Tibial artery (tissue), 4 donors: ENCODE results near the gene MCL1.

ENCODE experiments used
- DNase-seq, 2 donors: peaks; one replicate each; pipeline ENCODE4 v3.0.0-alpha.2; 2019
- H3K27ac ChIP-seq, 2 donors: fragments of 200-600 bp; sonication (generic) in 1 of 2; 1 replicate in 1 of 2; 2 replicates in 1 of 2; pipeline ENCODE4 v1.5.1; 2018 to 2019; ENCODE audit warnings: mild to moderate bottlenecking in 1 of 2
- H3K27me3 ChIP-seq, 2 donors: fragments of 200-600 bp; sonication (generic) in 1 of 2; one replicate each; pipeline versions ENCODE4 v1.5.1 to v1.6.0; 2016 to 2019
- H3K36me3 ChIP-seq, 3 donors: fragments of 200-600 bp; sonication (generic) in 2 of 3; one replicate each; pipeline ENCODE4 v1.5.1; 2016 to 2019; ENCODE audit warnings: mild to moderate bottlenecking in 2 of 3
- H3K4me1 ChIP-seq, 4 donors: fragments of 200-600 bp; sonication (generic) in 2 of 4; 1 replicate in 3 of 4; 2 replicates in 1 of 4; pipeline ENCODE4 v1.5.1; 2016 to 2019
- H3K4me3 ChIP-seq, 2 donors: fragments of 200-600 bp; sonication (generic) in 1 of 2; 1 replicate in 1 of 2; 2 replicates in 1 of 2; pipeline ENCODE4 v1.5.1; 2018 to 2019; ENCODE audit warnings: mild to moderate bottlenecking in 2 of 2
- H3K9me3 ChIP-seq, 3 donors: fragments of 200-600 bp; sonication (generic) in 1 of 3; one replicate each; pipeline ENCODE4 v1.5.1; 2016 to 2019
- intact Hi-C: fragments of 100-400 bp; cut with DNase I; formaldehyde crosslinking; loops from one replicate; pipeline ENCODE4 v1.15.0; 2023; ENCODE audit warnings: low total_unique reads
- TF ChIP-seq, protein P1 (sequence below), 2 experiments: fragments of 200-600 bp in 1 of 2; fragments of 450-650 bp in 1 of 2; IDR thresholded peaks; one replicate each; pipeline ENCODE4 v1.5.1; 2017 to 2019; ENCODE audit warnings: antibody characterized with exemption in 2 of 2, mild to moderate bottlenecking in 1 of 2, moderate library complexity in 1 of 2

MCL1 gene

GRCh38 chr1:150530491-150531159 is 48.8 kb downstream of the MCL1 start:
- Histone ChIP-seq H3K27me3 (no peaks in the 10 kb centered on the region), H3K36me3 (no peaks in the 10 kb centered on the region), H3K27ac (no peak overlapping the region), H3K4me1 (peaks cover 0 to 43% (median 21%) of the 10 kb centered on the region in 4 donors), H3K9me3 (no peaks in the 10 kb centered on the region), H3K4me3 (no peak overlapping the region)
- intact Hi-C loops = loop anchor here (5.0 kb wide), 1 partner anchor 68 kb away; no protein-coding TSS in a partner anchor
- DNase-seq = no peak
- TF ChIP-seq, protein P1, sequence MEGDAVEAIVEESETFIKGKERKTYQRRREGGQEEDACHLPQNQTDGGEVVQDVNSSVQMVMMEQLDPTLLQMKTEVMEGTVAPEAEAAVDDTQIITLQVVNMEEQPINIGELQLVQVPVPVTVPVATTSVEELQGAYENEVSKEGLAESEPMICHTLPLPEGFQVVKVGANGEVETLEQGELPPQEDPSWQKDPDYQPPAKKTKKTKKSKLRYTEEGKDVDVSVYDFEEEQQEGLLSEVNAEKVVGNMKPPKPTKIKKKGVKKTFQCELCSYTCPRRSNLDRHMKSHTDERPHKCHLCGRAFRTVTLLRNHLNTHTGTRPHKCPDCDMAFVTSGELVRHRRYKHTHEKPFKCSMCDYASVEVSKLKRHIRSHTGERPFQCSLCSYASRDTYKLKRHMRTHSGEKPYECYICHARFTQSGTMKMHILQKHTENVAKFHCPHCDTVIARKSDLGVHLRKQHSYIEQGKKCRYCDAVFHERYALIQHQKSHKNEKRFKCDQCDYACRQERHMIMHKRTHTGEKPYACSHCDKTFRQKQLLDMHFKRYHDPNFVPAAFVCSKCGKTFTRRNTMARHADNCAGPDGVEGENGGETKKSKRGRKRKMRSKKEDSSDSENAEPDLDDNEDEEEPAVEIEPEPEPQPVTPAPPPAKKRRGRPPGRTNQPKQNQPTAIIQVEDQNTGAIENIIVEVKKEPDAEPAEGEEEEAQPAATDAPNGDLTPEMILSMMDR (IDR thresholded peaks at IDR 0.05) = no peak

DNA sequence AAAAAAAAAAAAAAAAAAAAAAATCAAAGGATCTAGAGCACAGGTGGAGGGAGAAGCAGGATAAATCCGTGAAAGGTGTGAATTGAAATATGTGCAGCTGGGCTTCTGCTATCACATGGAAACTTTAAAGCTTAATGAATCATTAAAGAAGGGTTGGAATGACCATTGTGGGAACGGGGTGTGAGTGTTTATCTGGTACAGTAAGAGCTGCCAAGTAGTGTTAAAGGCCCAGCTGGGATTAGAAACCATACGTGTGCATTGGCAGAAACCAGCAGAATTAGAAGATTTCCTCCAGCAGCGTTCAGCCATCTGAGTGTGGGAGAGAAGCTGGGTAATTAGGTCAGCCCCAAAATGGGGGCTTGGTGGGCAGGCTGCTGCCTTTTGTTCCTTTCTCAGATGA is 50.4 kb downstream of the MCL1 start:
- TF ChIP-seq, protein P1 (IDR thresholded peaks at IDR 0.05) = no peak
- Histone ChIP-seq H3K4me3 (no peak overlapping the region), H3K27ac (no peak overlapping the region), H3K36me3 (no peaks in the 10 kb centered on the region), H3K9me3 (no peaks in the 10 kb centered on the region), H3K4me1 (peaks cover 0 to 26% (median 17%) of the 10 kb centered on the region in 4 donors), H3K27me3 (no peaks in the 10 kb centered on the region)
- DNase-seq = no peak
- intact Hi-C loops = no loop called here

DNA sequence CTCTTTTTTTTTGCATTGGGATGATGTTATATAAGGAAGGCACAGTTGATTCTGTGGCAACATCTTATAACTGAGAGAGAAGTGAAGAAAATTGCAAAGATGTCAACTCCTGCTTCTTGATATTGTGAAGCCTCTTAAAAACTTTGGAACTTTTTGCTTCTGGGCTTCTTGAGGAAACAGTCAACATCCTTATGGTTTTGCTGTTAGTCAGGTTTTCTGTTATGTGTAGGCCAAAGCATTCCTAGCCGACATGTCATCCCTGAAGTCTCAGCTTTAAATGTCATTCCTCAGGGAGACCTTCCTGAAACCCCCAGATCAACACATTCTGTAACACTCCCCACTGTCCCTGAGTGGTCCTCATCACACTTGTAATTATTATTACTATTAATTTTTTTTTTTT is 51.2 kb downstream of the MCL1 start:
- TF ChIP-seq, protein P1 (IDR thresholded peaks at IDR 0.05) = no peak
- H3K36me3 ChIP-seq = no peaks in the 10 kb centered on the region
- no peaks in the 10 kb centered on the region for H3K27me3 ChIP-seq
- intact Hi-C loops = no loop called here
- no peaks in the 10 kb centered on the region for H3K9me3 ChIP-seq
- H3K27ac ChIP-seq = no peak overlapping the region
- DNase-seq = no peak
- H3K4me1 ChIP-seq = peaks cover 0 to 18% (median 15%) of the 10 kb centered on the region in 4 donors
- no peak overlapping the region for H3K4me3 ChIP-seq

DNA sequence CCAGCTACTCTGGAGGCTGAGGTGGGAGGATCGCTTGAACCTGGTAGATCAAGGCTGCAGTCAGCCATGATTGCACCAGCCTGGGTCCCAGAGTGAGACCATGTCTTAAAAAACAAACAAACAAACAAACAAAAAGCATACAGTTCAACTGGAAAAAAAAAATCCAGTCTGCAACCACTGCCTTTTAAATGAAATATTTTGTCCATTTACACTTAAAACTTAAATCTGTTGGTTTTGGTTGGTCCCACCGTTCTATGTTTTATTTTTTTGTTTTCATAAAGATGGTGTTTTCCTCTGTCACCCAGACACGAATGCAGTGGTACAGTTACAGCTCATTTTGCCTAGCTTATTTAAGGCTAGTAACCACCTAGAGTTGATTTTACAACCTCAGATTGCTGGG is 54.1 kb downstream of the MCL1 start:
- Histone ChIP-seq H3K27ac (no peak overlapping the region), H3K4me1 (peaks cover 0 to 5% (median 0%) of the 10 kb centered on the region in 4 donors), H3K36me3 (no peaks in the 10 kb centered on the region), H3K9me3 (no peaks in the 10 kb centered on the region), H3K4me3 (no peak overlapping the region), H3K27me3 (no peaks in the 10 kb centered on the region)
- intact Hi-C loops = no loop called here
- TF ChIP-seq, protein P1 (IDR thresholded peaks at IDR 0.05) = no peak
- DNase-seq = no peak
